GM21717 (cell line): ENCODE results near the gene THAP7.

Experiments used
- ATAC-seq: cut with Tn5 transposase; IDR thresholded peaks from one replicate; pipeline ENCODE4 v1.9.1; 2021; ENCODE audit warnings: mild to moderate bottlenecking, moderate library complexity; ENCODE audit not compliant: unreplicated experiment

THAP7 gene

DNA sequence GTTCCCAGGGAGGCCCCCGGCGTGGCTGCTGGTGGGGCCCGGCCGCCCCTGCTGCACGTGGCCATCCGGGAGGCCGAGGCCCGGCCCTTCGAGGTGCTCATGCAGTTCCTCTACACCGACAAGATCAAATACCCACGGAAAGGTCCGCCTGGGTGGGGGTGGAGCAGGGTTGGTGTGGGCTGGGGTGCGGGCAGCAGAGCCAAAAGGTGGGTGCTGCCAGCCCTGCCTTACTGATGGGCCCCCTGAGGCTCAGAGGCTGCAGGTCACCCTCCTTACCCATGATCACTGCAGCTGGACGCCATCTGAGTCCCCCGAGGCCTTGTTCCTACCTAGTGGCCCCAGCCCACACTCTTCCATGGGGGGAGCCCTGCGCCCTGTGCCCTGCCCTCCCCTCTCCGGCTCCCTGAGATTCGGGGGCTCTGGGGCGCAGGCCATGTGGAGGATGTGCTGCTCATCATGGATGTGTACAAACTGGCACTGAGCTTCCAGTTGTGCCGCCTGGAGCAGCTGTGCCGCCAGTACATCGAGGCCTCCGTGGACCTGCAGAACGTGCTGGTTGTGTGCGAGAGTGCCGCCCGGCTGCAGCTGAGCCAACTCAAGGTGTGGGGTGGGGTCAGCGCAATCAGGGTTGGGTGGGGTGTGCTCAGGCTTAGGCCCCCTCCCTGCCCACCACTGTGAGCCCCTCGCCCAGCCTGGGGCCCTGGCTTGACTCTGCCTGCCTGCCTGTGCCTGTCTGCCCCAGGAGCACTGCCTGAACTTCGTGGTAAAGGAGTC lies 7.6 kb downstream of the THAP7 start:
- no peak for ATAC-seq

DNA sequence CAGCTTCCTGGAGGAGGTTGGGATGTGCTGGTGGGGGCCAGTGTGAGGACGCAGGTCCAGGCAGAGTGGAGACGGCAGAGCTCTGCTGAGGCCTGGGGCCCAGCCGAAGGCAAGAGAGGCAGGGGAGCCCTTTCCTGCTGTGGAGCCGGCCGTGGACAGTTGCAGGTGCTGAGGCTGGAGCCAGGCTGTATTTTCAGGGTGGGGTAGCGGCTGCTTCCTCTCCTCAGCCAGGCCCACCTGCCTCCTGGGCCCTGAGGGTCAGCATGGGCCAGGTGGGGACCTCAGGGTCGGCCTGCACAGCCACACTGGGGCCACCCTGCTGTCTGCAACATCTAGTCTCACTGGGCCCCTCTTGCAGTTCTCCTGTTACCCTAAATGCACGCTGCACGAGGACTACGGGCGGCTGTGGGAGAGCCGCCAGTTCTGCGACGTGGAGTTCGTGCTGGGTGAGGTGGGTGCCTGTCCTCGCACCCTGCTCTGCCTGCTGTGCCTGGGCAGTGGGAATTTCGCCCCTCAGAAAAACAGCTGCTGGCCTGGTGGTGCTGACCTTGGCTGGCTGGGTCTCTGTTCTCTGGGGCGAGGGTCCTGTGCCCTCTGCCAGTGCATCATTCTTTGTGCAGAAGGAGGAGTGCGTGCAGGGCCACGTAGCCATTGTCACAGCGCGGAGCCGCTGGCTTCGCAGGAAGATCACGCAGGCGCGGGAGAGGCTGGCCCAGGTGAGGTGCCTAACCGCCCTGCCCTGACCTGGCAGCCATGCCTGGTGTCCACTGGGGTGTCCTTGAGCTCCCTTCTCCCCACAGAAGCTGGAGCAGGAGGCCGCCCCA lies 8.4 kb downstream of the THAP7 start:
- ATAC-seq, result no peak

DNA sequence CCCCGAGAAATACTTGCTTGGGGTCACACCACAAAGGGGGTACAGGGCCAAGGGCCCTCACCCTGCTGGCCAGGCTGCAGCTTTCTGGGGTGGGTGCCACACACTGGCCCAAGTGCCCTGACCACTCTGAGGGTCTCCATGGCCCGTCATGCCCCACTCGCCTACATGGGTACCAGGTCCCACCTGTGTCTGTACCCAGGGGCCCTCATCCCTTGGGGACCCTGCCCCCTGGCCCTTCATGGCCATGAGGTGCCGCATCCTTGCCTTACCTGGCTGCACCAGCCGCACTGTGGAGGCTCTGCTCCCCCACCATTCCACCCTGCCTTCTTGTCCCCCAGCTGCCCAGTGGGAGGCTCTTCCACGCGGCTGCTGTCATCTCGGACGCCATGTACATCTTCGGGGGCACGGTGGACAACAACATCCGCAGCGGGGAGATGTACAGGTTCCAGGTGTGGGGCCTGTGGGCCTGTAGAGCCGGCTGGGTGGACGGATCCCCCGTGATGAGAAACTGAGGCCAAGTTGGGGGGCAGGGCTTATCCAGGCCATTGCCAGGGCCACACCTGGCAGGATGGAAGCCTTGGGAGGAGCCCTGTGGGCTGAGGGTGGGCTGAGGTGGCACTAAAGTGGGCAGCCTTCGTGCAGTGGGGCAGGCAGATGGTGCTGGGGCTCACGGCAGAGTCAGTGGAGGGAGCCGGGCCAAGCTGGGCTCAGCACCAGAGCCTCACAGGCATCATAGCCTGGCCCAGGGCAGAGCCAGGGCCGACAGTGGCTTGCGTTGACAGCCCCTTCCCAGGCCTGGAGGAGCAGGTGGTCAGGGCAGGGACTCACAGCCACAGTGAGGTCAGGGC lies 9.2 kb downstream of the THAP7 start:
- no peak for ATAC-seq

DNA sequence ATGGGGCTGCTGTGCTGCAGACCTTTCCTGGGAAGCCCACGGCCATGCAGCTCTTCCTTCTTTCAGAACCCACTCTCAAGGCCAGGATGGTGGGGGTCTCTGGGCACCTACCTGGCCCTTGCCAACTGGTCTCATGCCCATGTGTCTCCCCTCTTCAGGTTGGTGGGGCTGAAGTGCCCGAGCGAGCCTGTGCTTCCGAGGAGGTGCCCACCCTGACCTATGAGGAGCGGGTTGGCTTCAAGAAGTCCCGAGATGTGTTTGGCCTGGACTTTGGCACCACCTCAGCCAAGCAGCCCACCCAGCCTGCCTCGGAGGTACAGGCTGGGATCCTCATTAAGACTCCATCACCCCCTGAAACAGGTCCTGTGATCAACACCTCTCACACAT lies 9.9 kb downstream of the THAP7 start:
- no peak for ATAC-seq

DNA sequence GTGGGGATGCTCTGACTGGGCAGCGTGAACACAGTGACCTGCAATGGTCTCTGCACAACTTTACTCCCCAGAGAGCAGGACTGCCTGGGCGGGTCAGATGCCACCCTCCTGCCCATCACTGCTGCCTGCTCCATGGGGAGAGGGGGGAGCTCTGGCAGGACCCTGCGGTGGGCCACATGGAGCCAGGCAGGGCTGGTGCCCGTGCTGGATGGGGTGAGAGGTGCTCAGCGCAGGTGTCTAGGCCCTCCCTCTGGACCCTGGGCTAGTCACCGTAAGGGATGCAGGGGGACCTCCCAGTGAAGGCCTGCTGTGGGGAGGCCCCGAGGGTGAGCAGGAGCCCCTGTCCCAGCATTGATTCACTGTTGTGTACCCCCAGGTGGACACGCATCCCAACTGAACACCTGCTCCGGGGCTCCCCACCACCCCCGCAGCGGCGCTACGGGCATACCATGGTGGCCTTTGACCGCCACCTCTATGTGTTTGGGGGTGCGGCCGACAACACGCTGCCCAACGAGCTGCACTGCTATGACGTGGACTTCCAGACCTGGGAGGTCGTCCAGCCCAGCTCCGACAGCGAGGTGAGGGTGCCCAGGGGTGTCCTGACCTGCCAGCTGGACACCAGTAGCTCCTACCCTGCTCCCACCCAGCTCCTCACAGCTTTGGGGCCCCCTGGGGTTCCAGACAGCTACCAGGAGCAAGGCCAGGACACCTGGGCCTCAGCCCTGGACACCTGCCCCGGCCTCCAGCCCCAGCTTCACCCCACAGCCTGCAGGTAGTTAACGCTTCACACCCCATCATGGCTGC lies 10.5 kb downstream of the THAP7 start:
- ATAC-seq, result no peak

DNA sequence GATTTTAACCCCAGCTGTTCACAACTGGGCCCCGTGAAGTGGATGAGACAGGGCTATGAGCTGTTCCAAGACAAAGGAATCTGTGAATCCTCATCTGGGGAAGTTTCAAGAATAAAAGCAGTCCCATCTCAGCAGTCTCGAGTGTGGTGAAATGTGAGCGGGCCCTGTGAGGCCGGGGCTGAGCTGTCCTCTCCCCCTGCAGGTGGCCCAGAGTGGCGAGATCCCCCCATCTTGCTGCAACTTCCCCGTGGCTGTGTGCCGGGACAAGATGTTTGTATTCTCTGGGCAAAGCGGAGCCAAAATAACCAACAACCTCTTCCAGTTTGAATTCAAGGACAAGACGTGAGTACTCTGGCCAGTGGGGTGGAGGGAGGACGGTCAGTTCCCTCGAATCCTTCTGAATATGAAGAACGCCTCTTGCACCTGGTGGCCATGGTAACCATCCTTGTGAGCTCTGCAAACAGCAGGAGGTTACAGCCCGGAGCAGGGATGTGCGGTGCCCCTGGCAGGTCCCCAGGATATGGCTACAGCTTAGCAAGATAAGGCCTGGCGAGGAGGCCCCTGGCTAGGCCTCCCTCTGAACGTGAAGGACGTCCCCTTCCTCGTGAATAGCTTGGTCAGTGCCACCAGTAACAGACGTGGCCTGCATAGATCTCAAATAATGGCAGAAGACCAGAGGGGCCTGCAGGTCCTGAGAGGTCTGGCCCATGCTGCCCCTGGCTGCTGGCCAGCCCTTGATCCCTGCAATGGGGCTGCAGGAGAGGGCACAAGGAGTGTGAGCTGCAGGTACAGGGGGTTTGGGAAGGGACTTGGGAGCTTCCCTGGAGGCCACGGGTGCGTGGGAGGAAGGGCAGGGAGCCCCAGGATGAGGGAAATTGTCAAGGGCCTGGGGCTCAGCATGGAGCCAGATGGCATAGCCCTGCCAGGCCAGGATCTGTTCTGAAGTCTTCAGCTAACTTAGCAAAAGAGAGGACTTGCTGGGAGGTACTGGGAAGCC lies 11.4 kb downstream of the THAP7 start:
- ATAC-seq, result no peak

DNA sequence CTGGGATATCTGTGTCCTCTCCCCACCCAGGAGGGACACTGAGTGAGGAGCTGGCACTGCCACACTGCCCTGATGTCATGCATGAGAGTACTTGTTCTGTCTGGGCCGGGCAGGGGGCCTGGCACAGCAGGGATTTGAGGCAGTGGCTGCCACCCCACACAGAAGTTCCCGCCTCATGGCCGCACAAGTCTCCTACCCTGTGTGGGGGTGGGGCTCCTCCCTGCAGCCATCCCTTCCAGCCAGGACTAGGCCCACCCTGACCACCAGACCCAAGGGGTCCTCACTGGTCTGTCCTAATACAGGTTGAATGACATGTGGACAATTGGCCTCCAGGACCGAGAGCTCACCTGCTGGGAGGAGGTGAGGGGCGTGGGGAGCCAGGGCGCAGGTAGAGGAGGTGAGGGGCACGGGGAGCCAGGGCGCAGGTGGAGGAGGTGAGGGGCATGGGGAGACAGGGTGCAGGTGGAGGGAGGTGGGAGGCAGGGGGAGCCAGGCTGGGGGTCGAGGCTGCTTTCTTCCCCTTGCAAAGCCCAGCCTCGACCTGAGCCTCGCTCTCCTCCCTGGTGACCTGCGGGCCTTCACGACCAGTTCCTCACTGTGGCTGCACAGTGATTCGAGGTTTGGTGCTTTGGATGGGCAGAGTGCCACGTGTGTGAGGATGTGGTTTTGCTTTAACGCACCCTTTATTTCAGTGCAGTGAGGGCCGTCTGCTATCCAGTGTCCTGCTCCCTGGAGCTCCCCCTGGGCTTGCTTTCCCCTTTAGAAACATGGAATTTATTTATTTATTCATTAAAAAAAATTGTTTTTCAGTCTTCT lies 12.4 kb downstream of the THAP7 start:
- no peak for ATAC-seq

DNA sequence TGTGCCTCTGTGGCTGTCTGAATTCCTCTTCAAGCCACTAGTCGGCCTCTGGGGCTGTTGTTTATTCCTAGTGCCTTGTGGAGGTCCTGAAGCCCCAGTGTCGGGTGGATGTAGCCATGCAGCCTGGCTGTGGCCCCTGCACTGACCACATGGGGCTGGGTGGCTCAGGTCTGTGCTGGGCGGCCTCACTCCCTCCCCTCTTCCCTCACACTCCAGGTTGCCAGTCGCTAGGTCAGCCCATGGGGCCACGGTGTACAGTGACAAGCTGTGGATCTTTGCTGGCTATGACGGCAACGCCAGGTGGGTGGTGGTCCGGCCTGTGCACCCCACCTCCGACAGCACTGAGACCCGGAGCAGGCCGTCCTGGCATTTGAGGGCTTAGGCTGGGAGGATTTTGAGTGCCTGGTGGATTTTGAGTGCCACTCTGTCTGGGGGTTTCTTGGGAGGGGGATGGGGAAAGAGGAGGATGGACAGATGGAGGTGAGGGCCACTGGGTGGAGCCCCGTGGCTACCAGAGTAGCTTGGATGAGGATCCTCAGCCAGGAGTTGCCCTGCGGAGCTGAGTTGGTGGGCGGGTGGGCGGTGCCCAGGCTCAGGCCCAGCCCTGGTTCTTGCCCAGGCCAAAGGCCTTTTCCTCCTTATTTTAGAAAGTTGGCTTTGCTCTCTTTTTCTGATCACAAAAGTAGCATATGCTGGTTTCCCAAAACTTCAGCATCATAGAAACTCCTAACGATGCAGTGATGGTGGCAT lies 13.2 kb downstream of the THAP7 start:
- no peak for ATAC-seq

DNA sequence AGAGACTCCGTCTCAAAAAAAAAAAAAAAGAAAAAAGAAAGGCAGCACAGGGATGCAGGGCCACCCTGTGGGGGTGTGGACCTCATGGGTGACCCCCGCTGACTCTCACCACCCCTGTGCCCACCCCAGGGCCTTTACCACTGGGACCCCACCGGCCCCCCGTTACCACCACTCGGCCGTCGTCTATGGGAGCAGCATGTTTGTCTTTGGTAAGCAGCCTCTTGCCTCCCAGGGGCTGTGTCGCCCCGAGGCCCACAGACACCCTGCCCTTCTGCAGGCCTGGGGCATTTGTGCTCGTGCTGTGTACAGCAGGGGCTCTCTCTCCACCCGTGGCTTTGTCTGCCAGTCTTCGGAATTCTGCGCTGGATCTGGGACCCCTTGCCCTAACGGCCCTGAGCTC lies 14.5 kb downstream of the THAP7 start:
- no peak for ATAC-seq

DNA sequence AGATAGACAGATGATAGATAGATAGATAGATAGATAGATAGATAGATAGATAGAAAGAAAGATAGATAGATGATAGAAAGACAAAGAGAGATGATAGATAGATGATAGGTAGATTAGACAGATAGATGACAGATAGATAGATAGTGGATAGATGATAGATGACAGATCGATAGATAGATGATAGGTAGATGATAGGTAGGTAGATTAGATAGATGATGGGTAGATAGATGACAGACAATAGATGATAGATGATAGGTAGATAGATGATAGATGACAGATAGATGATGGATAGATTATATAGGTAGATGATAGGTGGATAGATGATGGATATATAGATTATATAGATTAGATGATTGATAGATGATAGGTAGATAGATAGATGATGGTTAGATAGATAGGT lies 15.6 kb downstream of the THAP7 start:
- no peak for ATAC-seq

DNA sequence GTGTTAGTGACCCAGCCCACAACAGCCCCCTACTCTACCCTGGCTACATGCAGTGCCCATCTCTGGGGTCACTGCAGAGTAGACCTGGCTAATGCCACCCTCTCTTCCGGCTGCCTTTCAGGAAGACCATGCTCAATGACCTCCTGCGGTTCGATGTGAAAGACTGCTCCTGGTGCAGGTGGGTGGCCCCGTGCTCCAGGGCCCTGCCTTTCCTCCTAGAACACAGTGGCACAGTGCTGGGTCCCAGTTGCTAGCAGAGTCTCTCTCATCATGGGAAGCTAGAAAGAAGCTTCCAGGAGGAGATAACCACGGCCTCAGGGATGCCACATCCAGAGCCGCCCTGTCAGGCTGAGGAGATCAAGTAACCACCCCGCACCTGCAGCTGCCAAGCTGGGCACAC lies 16.2 kb downstream of the THAP7 start:
- ATAC-seq, result no peak

DNA sequence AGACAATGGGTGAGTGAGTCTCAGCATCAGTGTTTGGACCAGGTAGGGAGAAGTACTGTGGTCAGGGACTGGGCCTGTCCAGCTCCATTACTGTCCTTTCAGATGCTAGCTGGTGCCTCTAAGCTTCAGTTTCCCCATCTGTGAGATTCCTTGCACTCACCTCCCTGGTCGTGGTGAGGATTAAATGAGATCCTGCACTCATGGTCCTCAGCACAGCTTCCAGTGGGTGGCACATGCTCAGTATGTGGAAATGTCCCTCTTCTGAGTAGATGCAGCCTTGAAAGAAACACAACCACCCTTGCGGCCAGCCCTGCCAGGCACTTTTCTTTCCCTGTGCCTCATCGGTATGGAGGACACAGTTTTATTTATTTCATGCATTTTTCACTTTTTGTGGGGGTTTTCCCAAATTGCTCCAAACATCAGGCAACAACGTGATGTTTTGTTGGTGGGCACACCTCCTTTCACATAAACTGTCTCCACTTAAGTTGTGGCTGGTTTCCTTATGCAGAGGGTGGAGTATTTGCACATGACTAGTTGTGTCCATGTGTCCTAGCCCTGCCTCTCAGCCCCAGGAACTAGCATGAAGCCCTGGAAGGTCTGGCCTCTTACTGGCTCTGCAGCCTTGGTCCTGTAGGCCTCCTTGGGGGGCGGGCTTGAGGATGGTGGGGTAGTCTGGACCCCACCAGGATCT lies 18.7 kb downstream of the THAP7 start:
- no peak for ATAC-seq

DNA sequence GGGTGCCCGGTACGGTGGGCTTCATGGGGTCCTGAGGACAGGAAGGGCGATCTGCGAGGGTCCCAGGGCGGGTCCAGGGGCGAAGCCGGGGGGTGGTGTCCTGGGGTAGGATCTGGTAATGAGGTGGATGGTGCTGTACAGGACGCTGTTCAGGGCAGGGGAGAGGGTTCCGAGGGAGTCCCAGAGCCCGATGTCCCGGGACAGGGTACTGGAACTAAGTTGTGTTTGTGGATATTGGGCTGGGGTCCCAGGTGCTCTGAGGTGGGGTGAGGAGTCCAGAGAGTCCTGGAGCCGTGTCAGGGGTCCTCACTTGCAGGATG lies 19.4 kb downstream of the THAP7 start:
- peak; percentile 23 for ATAC-seq

DNA sequence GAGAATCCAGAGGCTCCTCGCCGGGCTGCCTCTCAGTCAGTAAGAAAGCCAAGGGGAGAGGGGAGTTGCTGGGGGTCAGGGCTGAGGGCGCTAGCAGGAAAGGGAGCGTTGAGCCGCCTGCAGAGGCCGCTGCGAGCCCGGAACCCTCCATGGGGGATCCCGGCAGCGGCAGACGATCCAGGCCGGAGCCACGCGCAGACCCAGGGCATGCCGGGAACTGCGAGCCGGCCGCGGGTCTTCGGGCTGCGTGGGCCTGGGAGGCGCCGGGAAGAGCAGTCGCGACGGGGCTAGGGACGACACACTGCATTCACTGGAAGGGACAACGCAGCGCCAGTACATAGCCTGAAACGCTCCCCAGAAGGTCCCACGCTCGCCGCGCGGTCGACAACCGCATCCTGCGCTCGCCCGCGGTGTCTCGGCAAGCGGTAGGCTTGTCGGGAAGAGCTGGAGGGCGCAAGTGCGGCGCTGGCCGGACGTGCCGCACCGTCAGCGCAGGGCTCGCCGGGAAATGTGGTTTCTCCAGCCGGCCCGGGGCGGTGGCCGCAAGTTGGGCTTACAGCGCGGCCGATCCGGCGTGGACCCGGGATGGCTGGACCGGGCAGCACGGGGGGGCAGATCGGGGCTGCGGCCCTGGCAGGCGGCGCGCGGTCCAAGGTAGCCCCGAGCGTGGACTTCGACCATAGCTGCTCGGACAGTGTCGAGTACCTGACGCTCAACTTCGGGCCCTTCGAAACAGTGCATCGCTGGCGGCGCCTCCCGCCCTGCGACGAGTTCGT lies 19.9 kb downstream of the THAP7 start, which contains the start of gene LZTR1:
LZTR1 (plus strand) TSS at position 511 of the 776 bp plus-strand sequence; CDS start at position 586, 75 bp downstream.
- ATAC-seq, result peak; percentile 53

DNA sequence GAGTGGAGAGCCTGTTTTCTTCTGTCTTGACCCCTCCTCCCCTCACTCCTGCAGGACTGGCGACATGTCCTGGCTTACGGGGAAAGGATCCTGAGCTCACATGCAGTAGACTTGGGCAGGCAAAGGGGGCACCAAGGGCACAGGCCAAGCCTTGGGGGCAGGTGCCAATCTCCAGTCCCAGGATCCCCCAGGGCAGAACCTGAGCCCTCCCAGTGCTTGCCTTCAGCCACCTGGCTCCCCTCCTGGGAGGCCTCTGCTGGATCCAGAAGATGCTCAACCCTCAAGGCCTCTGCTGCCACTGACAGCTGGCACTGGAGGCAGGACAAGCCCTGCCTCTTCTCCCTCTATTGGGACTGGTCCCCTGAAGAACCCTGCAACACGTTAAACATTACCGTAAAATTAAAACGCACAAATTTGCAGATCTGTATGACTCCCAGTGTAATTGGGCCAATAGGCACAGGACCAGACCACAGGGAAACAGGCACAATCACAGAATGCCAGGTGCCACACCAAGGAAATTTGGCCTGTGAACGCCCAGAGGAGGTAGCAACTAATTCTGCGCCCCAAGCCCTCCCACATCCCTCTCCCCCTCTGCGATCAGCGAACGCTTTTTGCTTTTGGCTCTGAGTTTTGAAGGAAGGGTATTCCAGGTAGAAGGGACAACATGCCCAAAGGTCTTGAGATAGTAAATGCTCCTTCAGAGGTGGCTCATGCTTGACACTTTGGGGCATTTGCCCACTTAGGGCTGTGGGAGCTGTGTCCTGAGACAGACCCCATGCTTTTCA lies 20.8 kb downstream of the THAP7 start:
- ATAC-seq, result no peak

DNA sequence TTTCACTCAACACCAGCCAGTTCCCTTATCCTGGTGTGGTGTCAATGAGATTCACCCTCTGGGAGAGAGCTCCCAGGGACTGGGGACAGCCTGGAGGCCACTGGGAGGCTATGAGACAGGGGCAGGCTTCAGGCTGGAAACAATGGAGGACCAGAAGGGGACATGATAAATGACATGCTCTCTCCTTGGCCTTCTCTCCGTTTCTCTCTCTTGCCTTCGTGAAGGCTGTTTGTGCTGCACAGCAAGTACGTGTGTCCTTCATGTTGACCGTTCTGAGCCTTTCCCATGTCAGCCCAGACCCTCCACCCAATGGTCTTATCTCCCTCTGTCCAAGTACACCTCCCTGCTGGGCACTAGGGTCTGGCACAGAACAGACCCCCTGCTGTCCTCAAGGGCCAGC lies 21.4 kb downstream of the THAP7 start:
- no peak for ATAC-seq
